Smooth muscle cell (in vitro differentiated cells): ENCODE data around the gene C10orf105. TPM values are rescaled to one million over a fixed set of nuclear protein-coding genes. Genes with fewer than 3 reads are reported as not detected.

Experiments
- DNase-seq: peaks from one replicate; lab custom pipeline; 2025; ENCODE audit not compliant: unreplicated experiment; lab: John Stamatoyannopoulos, UW
- H2AFZ ChIP-seq: fragments of 200-600 bp; sonication (generic); 2 replicates; pipeline ENCODE4 v1.6.0; 2016; ENCODE audit warnings: antibody characterized with exemption, low read depth, mild to moderate bottlenecking
- H3F3A ChIP-seq: fragments of 200-600 bp; sonication (generic); 2 replicates; pipeline ENCODE4 v1.6.0; 2017; ENCODE audit warnings: antibody characterized with exemption, low read depth
- H3K27ac ChIP-seq: fragments of 200-600 bp; sonication (generic); 2 replicates; pipeline ENCODE4 v1.5.1; 2016; ENCODE audit warnings: low read depth, mild to moderate bottlenecking
- H3K27me3 ChIP-seq: fragments of 200-600 bp; sonication (generic); 2 replicates; pipeline ENCODE4 v1.6.1; 2016; ENCODE audit warnings: low read depth, mild to moderate bottlenecking
- H3K36me3 ChIP-seq: fragments of 200-600 bp; sonication (generic); 2 replicates; pipeline ENCODE4 v1.5.1; 2016; ENCODE audit warnings: low read depth
- H3K4me1 ChIP-seq: fragments of 200-600 bp; sonication (generic); 2 replicates; pipeline ENCODE4 v1.5.1; 2016; ENCODE audit warnings: low read depth
- H3K4me2 ChIP-seq: fragments of 200-600 bp; sonication (generic); 2 replicates; pipeline ENCODE4 v1.6.0; 2016; ENCODE audit warnings: mild to moderate bottlenecking
- H3K4me3 ChIP-seq: fragments of 200-600 bp; sonication (generic); 2 replicates; pipeline ENCODE4 v1.5.1; 2016; ENCODE audit warnings: mild to moderate bottlenecking
- H3K79me2 ChIP-seq: fragments of 200-600 bp; sonication (generic); 2 replicates; pipeline ENCODE4 v1.6.0; 2016; ENCODE audit warnings: low read depth, mild to moderate bottlenecking
- H3K9ac ChIP-seq: fragments of 200-600 bp; sonication (generic); 2 replicates; pipeline ENCODE4 v1.6.0; 2016; ENCODE audit warnings: low read depth
- H3K9me3 ChIP-seq: fragments of 200-600 bp; sonication (generic); replicated peaks from 2 replicates; pipeline ENCODE4 v1.5.1; 2016; ENCODE audit warnings: low read depth
- H4K20me1 ChIP-seq: fragments of 200-600 bp; sonication (generic); 2 replicates; pipeline ENCODE4 v1.6.0; 2016; ENCODE audit warnings: low read depth
- WGBS: methylation state at CpG from one replicate; pipeline ENCODE4 v1.1.7; 2016; ENCODE audit warnings: low lambda C conversion rate; 5-methylcytosine and 5-hydroxymethylcytosine counted together
- polyA plus RNA-seq: library from polyadenylated mRNA; unstranded; fragments of >200 nt; fragmentation: Nextera tagmentation; extraction: Ambion mirVana; gene quantifications from 2 replicates; pipeline ENCODE4 v1.2.1, GENCODE V29; 2016
- total RNA-seq: library from RNA; depleted of rRNA; stranded (reverse); fragments of >200 nt; gene quantifications from 2 replicates; pipeline ENCODE4 v1.2.3, GENCODE V29; 2014
- TF ChIP-seq, protein P1 (sequence below): fragments of 200-600 bp; sonication (generic); IDR thresholded peaks from 2 replicates; pipeline ENCODE4 v1.5.1; 2017; ENCODE audit warnings: borderline replicate concordance, mild to moderate bottlenecking, antibody characterized with exemption; ENCODE audit not compliant: insufficient read depth, poor library complexity, severe bottlenecking

C10orf105 gene
- total and polyA plus RNA-seq, 2 experiments from 2014 or later, result 0.09 TPM; not detected in 1

DNA sequence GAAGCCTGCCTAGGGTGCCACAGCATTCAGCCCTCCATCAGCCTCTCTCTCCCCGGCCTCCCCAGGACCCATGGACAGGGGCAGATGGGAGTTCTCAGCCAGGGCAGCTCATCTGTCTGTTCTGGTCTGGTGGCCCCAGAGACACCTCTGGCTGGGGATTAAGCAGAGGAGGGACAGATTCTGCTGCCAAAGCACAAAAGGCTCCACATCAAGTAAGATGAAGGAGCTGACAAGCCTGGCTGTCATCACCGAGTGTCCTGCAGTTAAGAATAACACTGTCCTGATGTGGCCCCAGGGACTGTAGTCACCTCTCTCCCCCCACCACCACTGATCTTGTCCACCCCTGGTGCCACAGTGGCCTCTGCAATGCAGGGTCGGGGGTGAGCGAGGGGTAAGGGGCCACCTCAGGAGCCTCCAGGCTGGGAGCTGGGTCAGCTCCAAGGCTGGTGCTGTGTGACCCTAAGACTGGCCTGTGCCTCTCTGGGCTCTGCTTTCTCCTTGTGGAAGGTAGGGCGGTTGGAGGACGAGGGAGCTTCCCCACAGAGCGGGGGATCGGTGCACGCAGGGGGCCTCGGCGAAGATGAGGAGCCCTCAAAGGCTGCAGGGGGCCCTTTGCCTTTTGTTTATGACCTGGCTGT is 18.7 kb downstream of the C10orf105 start:
- Histone ChIP-seq H3K9ac (no peak overlapping the region), H3F3A (no peaks in the 10 kb centered on the region), H3K4me1 (no peaks in the 10 kb centered on the region), H3K27me3 (peaks cover 12% of the 10 kb centered on the region), H3K4me2 (no peak overlapping the region), H3K79me2 (no peaks in the 10 kb centered on the region), H2AFZ (no peak overlapping the region), H3K4me3 (no peak overlapping the region), H4K20me1 (no peaks in the 10 kb centered on the region), H3K27ac (no peak overlapping the region), H3K9me3 (no peaks in the 10 kb centered on the region), H3K36me3 (no peaks in the 10 kb centered on the region)
- WGBS, result 84% methylated on average over 11 of the region's 11 CpGs
- no peak for DNase-seq
- TF ChIP-seq, protein P1, sequence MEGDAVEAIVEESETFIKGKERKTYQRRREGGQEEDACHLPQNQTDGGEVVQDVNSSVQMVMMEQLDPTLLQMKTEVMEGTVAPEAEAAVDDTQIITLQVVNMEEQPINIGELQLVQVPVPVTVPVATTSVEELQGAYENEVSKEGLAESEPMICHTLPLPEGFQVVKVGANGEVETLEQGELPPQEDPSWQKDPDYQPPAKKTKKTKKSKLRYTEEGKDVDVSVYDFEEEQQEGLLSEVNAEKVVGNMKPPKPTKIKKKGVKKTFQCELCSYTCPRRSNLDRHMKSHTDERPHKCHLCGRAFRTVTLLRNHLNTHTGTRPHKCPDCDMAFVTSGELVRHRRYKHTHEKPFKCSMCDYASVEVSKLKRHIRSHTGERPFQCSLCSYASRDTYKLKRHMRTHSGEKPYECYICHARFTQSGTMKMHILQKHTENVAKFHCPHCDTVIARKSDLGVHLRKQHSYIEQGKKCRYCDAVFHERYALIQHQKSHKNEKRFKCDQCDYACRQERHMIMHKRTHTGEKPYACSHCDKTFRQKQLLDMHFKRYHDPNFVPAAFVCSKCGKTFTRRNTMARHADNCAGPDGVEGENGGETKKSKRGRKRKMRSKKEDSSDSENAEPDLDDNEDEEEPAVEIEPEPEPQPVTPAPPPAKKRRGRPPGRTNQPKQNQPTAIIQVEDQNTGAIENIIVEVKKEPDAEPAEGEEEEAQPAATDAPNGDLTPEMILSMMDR, result no peak

DNA sequence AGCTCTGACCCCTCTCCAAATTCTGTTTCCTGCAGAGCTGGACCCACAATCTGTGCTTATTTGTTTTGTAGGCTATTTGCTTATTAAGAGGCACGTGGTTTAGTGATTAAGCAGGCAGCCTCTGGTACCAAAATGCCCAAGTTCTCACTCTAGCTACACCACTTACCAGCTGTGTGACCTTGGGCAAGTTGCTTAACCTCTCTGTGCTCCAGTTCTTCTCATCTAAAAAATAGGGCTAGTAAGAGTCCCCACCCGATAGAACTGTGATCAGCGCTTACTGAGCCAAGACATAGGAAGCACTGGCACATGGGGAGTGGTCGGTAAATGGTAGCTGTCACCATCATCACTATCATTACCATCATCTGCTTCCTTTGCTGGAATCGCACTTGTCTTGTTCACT is 20.8 kb downstream of the C10orf105 start:
- no peak overlapping the region for H3K27ac ChIP-seq
- no peaks in the 10 kb centered on the region for H4K20me1 ChIP-seq
- no peak for DNase-seq
- no peak overlapping the region for H3K4me3 ChIP-seq
- no peak overlapping the region for H2AFZ ChIP-seq
- no peak overlapping the region for H3K9ac ChIP-seq
- no peaks in the 10 kb centered on the region for H3F3A ChIP-seq
- TF ChIP-seq, protein P1, result no peak
- no peaks in the 10 kb centered on the region for H3K79me2 ChIP-seq
- 87% methylated on average over 5 of the region's 5 CpGs for WGBS
- no peaks in the 10 kb centered on the region for H3K9me3 ChIP-seq
- peaks cover 12% of the 10 kb centered on the region for H3K27me3 ChIP-seq
- H3K4me1 ChIP-seq, result no peaks in the 10 kb centered on the region
- no peaks in the 10 kb centered on the region for H3K36me3 ChIP-seq
- no peak overlapping the region for H3K4me2 ChIP-seq

DNA sequence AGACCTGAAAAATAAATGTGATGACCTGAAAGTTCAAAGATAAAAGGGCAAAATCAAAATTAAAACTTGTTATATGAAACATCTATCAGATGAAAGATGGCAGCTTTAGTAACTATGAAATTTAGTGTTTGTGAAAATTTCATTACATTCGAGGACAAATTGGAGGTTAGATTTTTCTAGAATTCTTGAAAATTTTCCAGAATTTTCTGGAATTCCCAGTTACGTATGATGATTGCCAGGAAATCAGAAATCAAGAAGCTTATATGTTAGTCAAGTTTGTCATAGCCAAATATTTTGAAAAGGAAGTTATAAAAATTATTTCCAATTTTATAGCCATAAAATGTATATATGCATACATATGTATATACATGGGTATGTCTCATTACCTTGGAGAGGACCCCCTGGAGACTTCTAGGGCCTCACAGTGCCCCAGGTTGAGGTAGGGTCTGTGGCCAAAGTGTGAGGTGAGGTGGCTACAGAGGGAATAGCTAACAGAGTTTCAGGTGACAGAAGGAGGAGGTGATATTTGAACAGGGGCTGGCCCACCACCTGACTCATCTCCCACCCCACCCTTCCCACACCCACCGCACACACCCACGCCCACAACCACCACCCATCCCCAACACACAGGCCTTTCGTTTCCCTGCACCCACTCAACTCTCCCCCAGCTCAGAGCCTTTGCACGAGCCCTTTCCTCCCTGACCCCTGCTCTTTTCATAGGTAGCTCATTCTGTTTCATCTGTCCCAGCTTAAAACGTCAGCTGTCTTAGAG is 21.5 kb downstream of the C10orf105 start:
- no peaks in the 10 kb centered on the region for H3K79me2 ChIP-seq
- TF ChIP-seq, protein P1, result no peak
- no peak overlapping the region for H3K4me3 ChIP-seq
- H3K27ac ChIP-seq, result no peak overlapping the region
- no peaks in the 10 kb centered on the region for H3K4me1 ChIP-seq
- peaks cover 12% of the 10 kb centered on the region for H3K27me3 ChIP-seq
- H3K4me2 ChIP-seq, result no peak overlapping the region
- no peaks in the 10 kb centered on the region for H4K20me1 ChIP-seq
- H2AFZ ChIP-seq, result no peak overlapping the region
- no peaks in the 10 kb centered on the region for H3K36me3 ChIP-seq
- H3K9me3 ChIP-seq, result no peaks in the 10 kb centered on the region
- 77% methylated on average over 7 of the region's 7 CpGs for WGBS
- DNase-seq, result no peak
- no peaks in the 10 kb centered on the region for H3F3A ChIP-seq
- H3K9ac ChIP-seq, result no peak overlapping the region
